ENCODE measurements around the gene WBP1.
"Not testable (repeated sequence)": the region's sequence is repeated elsewhere in the genome, so short reads cannot be mapped to it uniquely, and the experiment has no call there.

Gene WBP1

DNA sequence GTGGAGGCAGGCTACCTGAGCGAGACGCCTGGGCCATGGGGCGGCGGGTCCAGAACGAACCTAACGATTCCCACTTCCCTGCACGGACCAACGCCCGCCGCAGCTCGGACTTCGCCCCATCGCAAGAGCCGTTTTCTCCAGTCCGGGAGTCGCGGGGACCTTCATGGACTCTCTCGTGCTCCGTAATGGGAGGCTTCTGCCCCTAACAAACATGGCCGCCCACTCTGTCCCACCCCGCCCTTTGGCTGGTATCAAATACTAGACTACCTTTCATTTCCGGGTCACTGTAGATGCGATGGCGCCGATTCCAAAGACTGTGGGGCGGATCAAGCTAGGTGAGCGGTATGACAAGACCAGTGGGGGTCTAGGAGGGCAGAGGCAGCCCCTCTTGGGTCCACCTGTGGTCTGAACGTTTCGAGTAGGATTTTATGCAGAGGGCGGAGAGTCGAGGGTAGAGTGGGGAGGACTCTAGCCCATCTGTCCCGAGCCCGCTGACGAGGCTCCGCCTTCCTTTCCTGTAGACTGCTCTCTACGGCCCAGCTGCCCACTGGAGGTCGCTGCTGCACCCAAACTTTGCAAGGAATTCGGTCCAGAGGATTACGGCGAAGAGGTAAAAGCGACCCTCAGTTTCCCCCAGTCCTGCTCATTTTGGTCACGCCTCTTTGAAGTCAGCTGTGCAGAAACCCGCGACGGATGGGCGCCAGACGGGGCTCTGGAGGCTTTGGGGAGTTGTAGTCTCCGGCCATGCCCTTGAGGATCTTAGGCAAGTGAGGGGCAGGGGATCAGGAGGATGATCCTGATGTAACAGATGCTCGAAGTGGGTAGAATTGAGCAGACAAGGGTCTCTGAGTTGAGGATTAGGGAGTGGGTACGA, 24.8 kb downstream of the WBP1 start, which contains the start of the genes CCDC142 and TTC31:
Gene CCDC142 (minus strand): TSS at position 198 of the 874 bp plus-strand sequence. CDS start 161 bp downstream, at position 37.
Gene TTC31 (plus strand): TSS at position 281 of the 874 bp plus-strand sequence. CDS start 15 bp downstream, at position 296.
- DNase-seq (ENCODE audit: low read depth) = peak; percentile 66

DNA sequence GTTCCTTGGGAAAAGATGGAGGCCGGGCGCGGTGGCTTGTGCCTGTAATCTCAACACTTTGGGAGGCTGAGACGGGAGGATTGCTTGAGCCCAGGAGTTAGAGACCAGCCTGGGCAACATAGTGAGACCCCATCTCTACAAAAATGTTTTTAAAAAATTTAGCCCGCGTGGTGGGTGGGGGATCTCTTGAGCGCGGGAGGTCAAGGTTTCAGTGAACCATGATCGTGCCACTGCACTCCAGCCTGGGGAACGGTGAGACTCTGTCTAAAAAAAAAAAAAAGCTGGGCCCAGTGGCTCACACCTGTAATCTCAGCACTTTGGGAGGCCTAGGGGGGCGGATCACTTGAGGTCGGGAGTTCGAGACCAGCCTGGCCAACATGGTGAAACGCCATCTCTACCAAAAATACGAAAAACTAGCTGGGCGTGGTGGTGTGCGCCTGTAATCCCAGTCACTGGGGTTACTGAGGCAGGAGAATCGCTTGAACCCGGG, 25.5 kb downstream of the WBP1 start:
- not testable (repeated sequence) for DNase-seq (ENCODE audit: low read depth)

DNA sequence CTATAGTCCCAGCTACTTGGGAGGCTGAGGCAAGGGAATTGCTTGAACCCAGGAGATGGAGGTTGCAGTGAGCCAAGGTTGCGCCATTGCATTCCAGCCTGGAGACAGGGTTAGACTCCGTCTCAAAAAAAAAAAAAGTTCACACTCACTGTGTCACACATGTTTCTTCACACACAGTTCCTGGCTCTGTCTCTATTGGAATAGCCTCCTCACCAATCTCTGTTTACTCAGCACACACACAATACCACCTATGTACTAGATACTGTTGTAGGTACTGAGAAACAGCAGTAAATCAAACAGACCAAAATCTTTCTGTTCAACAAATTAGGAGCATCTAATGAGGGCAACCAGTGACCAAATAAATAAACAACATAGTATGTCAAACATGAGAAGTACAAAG, 27.9 kb downstream of the WBP1 start:
- DNase-seq (ENCODE audit: low read depth) = no peak

DNA sequence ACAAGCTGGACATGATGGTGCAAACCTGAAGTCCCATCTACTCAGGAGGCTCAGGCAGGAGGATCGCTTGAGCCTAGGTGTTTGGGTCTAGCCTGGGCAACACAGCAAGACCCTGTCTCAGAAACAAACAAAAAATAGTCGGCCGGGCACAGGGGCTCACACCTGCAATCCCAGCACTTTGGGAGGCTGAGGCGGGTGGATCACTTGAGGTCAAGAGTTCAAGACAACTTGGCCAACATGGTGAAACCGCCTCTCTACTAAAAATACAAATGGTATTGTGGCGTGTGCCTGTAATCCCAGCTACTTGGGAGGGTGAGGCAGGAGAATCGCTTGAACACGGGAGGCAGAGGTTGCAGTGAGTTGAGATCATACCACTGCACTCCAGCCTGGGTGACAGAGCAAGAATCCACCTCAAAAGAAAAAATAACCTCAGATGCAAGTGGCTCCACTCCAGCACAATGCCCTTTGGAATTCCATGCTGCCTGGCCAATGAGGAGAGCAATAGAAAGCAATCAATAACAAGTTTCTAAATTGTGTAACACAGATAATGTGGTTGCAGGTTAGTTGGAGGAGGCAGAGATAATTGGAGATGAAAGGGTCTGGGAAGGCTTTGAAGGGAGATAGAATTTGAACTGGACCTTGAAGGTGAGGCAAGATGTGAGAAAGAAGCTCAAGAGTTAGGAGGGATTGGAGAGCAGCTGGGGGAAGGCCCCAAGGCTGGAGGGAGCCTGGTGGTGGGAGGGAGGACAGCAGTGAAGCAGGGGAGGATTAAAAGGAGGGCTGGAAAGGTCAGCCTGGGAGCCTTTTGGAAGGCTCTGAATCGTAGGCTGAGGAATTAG, 30.6 kb downstream of the WBP1 start:
- DNase-seq (ENCODE audit: low read depth) = no peak

DNA sequence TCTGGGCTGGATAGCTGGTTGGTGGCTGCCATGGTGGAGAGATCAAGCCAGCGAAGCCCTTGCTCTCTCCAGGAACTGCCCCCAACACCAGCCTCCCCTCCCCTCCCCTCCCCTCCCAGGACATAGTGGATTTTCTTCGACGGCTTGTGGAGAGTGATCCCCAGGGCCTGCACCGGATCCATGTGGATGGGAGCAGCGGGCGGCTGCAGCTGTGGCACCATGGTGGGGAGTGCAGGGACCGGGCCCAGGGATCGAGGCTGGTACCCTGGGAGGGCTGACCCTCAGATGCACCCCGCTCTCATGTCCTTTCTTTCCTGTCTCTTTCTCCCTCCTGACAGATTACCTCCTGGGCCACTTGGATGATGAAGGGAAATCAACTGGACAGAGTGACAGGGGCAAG, 31.7 kb downstream of the WBP1 start:
- no peak for DNase-seq (ENCODE audit: low read depth)

DNA sequence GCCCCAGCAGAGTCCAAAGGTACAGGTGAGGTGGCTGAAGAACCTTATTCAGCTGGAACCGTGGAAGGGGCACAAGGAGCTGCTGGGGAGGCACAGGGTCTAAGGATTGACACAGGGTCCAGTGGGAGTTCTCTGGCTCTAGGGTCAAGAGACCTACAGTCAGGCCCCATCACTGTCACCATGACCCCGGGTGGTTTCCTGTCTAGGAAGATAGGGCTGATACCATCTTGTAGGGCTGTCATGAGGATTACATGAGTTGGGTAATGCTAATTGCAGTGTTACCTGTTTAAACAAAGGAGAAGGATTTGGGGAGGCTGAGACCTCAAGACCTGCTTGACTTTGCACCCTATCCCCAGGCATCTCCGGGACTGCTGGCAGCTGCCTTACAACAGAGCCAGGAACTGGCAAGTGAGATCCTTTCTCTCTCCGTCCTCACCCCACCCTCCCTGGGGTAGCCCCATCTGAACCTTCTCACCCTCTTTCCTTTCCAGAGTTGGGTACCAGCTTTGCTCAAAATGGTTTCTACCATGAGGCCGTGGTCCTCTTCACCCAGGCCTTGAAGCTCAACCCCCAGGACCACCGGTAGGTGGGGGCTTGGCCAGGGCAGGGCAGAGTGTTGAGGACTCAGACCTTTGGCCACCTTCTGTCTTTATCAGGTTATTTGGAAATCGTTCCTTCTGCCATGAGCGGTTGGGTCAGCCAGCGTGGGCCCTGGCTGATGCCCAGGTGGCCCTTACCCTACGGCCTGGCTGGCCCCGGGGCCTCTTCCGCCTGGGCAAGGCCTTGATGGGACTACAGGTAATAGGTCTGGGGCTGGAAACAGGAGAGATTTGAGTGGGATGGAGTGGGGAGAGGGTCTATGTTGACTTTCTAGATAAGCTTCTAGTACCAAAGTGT, 33.7 kb downstream of the WBP1 start:
- no peak for DNase-seq (ENCODE audit: low read depth)

DNA sequence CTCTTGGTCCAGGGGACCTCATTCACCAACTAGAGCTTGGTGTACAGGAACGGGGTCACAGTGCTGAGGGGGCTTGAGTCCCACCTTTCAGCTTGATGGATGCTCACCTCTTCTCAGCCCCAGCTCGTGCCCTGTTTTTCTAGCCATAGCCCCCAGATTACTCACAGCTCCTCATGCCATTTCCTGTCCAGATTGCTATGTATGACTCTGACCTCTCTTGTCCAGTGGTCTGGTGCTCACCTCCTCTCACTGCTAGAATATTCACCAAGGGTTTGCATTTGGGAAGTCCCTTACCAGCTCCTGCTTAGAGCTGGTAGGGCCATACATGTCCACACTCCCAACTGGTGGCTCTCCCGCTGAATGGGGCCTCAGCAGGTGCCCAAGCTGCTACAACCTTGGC, 35.3 kb downstream of the WBP1 start:
- no peak for DNase-seq (ENCODE audit: low read depth)

DNA sequence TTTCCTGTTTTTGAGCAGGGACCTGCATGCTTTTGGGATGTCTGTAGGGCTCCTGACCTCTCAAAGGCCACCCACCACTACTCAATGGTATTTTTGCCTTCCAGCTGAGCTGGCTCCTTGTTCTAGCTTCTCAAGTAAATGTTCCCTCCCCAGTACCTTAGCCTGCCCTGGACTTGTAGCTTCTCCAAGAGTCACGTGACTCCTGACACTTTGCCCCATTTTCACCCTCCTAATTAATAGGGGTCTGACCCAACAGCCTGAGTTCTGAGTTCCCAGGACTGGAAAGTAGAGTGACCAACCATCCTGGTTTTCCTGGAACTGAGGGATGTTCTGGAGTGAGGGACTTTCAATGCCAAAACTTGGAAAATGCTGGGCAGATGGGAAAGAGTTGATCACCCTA, 37.2 kb downstream of the WBP1 start:
- no peak for DNase-seq (ENCODE audit: low read depth)

DNA sequence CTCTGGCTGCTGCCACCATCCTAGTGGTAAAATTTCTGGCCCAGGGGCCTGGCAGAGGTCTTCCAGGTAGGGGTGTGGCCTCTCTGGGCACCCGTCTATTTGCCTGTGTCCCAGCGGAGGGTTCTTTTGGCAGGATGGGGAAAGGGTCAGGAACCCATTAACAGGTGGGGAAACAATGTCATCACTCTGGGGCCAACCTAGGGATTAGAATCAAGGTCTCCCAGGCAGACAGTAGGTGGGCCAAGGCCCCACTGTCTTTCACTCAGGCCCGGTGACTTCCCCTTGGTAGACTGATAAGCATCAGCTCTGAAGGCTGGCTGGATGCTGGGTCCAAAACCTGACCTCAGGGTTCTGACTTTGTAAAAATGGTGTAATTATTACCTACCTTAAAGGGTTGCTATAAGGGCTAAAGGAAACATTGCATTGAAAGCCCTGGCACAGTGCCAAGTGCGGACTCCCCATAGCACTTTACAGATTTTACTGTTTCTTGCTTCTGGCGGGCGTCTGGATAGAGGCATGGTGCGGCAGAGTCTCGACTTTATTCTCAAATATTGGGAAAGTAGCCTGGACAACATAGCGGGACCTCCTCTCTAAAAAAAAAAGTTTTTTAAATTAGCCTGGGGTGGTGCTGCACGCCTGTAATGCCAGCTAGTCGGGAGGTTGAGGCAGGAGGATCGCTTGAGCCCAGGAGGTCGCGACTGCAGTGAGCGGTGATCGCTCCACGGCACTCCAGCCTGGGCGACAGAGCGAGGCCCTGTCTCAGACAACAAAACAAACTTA, 38.9 kb downstream of the WBP1 start:
- no peak for DNase-seq (ENCODE audit: low read depth)

DNA sequence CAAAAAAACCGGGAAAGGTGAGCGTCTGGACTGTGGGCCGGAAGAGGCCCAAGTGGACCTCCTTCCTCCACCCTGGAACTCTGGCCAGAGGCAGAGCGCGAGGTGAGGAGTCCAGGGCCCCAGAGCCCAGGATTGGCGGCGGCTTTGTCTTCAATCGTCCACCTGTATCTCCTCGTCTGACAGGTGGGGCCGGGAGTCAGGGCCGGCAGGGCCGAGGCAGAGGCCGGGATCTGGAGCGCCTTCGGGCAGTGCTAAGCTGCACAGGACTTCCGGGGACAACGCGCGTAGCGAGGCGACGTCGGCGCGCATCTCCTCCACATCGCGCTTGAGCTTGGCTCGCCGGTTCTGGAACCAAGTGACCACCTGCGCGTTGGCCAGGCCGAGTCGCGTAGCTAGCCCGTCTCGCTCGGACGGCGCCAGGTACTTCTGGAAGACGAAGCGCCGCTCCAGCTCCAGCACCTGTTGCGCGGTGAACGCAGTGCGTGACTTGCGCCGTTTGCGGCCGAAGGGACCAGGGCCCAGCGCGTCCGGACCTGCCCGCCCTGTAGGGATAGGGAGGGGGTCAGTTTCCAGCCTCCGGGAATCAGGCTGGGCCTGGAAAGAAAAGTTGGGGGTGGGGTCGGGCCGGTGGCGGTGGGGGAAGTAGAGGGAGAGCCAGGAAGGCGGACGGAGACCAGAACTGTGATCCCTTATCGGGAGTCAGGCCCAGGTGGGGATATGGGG, 39.7 kb downstream of the WBP1 start:
- no peak for DNase-seq (ENCODE audit: low read depth)

DNA sequence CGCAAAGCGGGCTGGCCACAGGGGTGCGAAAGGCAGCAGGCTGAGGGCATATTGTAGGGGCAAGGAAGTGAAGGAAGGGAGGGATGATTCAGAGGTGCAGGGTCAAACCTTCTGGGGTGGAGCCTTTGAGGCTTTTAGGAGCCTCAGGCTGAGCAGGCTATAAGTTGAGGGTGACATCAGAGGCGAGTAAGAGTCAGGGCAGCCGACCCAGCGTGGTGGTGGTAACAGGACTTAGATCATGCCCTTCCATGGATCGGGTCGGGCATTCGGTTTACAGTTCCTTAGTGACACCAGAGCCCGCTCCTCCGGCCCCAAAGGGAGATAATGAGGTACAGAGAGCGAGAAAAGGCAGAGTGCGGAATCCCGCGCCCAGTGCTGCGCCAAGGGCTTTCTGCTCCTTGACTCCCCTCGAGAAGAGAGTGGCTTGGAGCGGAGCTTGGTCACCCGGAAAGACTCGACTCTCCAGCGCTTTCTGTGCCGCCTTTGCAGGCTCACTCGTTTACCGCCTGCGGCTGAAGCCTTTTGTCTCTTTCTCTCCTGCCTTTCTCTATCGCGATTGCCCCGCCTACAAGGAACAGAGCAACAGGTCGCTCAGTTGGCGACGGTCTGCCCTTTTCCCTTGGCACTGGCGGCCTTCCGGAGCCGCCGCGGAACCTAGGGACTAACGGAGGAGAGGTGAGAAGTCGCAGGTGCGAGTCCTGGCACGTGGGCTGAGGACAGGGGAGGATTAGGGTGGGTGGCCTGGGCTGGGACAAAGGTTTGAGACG, 40.4 kb downstream of the WBP1 start:
- no peak for DNase-seq (ENCODE audit: low read depth)

DNA sequence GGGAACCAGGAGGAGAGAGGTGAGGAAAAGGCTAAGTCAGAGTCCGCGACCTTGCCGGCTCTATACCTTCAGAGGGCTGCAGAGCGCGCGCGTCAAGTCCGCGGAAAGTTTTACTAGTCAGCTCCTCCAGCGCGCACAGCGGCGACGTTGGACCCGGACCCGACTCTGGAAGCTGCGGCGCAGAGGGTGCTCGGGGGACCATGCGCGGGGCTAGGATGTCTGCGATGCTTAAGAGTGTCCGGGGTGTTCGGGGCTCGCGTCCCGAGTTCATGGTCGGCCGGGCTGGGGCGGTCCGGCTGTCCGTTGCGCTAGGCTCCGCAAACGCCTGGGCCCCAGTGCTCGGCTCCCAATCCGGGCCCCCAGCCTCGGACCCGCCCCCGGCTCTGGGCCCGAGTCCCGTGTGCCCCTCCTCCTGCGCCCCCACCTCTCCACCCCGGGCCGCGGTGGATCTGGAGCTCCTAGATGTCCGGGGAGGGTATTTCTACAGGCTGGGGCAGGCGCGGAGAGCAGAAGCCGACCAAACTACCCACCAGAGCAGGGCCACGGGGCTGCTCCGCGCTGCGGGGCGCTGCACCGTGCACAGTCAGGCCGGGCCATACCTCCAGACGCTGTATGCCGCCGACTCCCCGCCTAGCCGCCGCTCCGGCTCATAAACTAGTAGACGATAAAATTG, 41.2 kb downstream of the WBP1 start, which contains the start of gene LBX2:
Gene LBX2 (minus strand): TSS at position 337 of the 673 bp plus-strand sequence. CDS start 66 bp downstream, at position 271.
- DNase-seq (ENCODE audit: low read depth) = no peak

DNA sequence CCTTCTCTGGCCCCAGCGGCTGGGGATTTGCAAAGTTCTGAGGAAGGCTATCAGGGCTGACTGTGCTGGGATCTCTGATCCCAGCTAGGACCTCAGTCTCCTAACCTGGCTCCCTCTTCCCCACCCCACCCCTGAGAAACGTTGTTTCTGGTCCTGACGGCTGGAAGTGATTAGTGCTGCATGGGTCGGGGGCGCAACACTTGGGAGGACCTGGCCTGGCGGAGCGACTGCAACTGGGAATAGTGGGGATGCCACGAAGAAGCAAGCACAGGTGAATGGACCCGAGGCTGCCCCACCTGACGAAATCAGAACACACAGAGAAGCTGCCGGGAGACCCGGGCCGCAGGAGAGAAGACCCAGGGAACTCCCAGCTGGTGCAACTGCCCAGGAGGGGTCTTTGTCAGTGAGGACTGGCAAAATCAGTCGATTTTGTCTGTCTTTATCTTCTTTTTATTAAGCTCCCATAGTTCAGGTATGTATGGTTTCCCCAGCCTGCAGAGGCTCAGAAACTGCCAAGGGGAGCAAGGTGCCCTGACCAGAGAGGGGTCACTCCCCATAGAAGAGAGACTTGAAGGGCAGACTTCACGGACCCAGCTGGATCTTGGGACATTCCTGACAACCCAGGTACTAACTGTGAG, 41.8 kb downstream of the WBP1 start:
- no peak for DNase-seq (ENCODE audit: low read depth)

DNA sequence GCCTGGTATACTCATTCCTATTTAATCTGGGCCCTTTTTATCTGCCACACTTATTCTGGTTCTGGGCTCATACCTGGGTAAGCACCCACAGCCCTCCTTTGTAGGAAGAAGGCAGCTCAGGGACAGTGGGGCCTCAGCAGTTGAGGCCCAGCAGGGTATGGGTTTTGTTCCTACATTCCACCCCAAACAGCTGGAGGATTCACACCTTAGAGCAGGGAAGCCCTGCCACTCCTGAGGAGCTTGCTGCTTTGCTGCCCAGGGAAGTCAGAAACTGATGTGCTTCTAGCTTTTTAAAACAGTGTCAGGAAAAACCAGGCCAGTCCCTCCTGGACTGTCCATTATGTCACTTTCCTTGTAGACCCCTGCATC, 42.3 kb downstream of the WBP1 start:
- no peak for DNase-seq (ENCODE audit: low read depth)

DNA sequence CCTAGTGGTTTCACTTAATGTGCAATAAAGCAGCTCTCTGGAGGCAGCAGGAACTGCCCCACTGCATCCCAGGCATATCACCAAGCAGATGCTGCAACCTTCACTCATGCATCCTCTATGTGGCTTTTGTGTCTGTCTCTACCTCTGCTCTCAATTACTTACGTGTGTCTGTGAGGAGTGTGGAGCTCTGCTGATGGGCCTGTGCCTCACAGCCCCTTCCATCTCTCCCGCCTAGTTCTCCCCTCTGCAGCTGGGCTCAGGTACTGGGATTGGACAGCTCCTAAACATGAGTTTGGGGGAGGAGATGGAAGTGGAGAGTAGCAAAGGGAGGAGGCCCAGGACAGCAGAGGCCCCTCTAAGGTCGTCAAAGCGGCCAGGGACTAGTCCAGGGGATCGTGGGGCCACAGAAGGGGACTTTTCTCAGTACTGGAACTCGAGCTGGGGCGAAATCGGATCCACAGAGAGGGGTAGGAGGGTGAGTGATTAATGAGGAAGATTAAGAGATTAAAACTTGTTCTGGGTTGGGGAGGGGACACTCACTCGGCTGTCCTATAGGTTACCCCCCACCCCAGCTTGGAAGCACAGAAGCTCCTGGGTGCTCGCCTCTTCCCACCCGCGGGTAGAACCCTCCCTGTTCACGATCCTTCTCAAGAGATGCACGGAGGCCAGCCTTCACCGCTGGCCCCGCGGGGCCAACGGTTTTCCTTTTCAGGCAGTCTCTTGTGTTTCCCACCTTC, 43.3 kb downstream of the WBP1 start:
- DNase-seq (ENCODE audit: low read depth) = no peak

DNA sequence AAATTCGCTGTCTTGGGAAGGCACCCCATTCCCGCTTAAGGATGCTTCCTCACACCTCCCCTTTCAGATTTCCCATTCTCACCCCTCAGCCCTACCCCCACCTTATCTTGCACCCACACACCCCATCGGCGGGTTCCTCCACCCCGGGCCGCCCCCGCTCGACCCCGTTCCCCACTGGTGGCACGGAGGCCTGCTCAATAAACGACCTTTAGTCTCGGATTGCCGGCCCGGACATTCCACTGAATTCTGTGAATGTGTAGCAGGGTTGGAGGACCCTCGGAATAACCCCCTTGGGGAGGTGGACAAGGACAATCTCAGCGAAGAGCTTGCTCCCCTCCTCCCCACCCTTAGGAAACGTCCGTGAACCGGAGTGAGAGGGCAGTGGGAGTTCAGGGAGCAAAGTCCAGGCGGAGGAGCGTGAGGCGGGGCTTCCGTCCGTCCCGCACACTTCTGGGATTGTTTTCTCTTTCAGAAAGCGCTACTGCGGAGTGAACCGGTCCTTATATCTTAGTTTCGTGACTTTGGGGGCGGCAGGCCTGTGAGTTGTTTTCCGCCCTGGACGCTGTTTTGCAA, 44.0 kb downstream of the WBP1 start:
- no peak for DNase-seq (ENCODE audit: low read depth)

All from stimulated activated CD8-positive, alpha-beta memory T cell treated with anti-CD3 and anti-CD28 coated beads, Interleukin-15, amount 100 ng/mL, for 24 hours (primary cell).